Endodermal cell (in vitro differentiated cells): ENCODE data around the gene PRKD2. TPM values are rescaled to one million over a fixed set of nuclear protein-coding genes. Genes with fewer than 3 reads are reported as not detected.

Experiments used
- DNase-seq: peaks from one replicate; pipeline ENCODE4 v3.0.0-alpha.2; 2017
- H3K27ac ChIP-seq: 2 replicates; pipeline ENCODE4 v1.5.1; 2013; ENCODE audit warnings: mild to moderate bottlenecking, low read depth, low read length, moderate library complexity
- H3K27me3 ChIP-seq: 2 replicates; pipeline ENCODE4 v1.6.1; 2013; ENCODE audit warnings: mild to moderate bottlenecking, low read length, moderate library complexity; ENCODE audit not compliant: insufficient read depth, control insufficient read depth, poor library complexity, severe bottlenecking
- H3K36me3 ChIP-seq: 2 replicates; pipeline ENCODE4 v1.7.0; 2013; ENCODE audit warnings: mild to moderate bottlenecking, low read length, moderate library complexity; ENCODE audit not compliant: control insufficient read depth, insufficient read depth
- H3K4me1 ChIP-seq: one replicate; pipeline ENCODE4 v1.7.0; 2013; ENCODE audit warnings: low read length; ENCODE audit not compliant: control insufficient read depth, insufficient read depth
- H3K4me3 ChIP-seq: 2 replicates; pipeline ENCODE4 v1.5.1; 2013; ENCODE audit warnings: mild to moderate bottlenecking, low read length, moderate library complexity
- H3K9ac ChIP-seq: 2 replicates; pipeline ENCODE4 v1.6.1; 2013; ENCODE audit warnings: mild to moderate bottlenecking, low read length, moderate library complexity; ENCODE audit not compliant: poor library complexity, severe bottlenecking; ENCODE audit errors: extremely low read depth
- H3K9me3 ChIP-seq: 2 replicates; pipeline ENCODE4 v1.6.1; 2013; ENCODE audit warnings: mild to moderate bottlenecking, low read length, moderate library complexity; ENCODE audit not compliant: control insufficient read depth
- H3K27ac Mint-ChIP-seq: 2 replicates; pipeline ENCODE4 v1.8.0; 2020; ENCODE audit warnings: mixed read lengths
- H3K27me3 Mint-ChIP-seq: 2 replicates; pipeline ENCODE4 v1.8.0; 2021; ENCODE audit warnings: mild to moderate bottlenecking, mixed read lengths; ENCODE audit not compliant: insufficient read depth
- H3K36me3 Mint-ChIP-seq: 2 replicates; pipeline ENCODE4 v1.8.0; 2020; ENCODE audit warnings: low read depth, mixed read lengths
- H3K4me1 Mint-ChIP-seq: 2 replicates; pipeline ENCODE4 v1.8.0; 2020; ENCODE audit warnings: mixed read lengths
- H3K4me3 Mint-ChIP-seq: 2 replicates; pipeline ENCODE4 v1.8.0; 2020; ENCODE audit warnings: mild to moderate bottlenecking, moderate library complexity, mixed read lengths
- H3K9me3 Mint-ChIP-seq: 2 replicates; pipeline ENCODE4 v1.8.0; 2020; ENCODE audit warnings: mild to moderate bottlenecking, mixed read lengths
- WGBS, 2 experiments: methylation state at CpG; one replicate each; pipeline versions ENCODE4 v1.1.5 to v1.1.7; 2013; ENCODE audit warnings: missing lambda C conversion rate in 2 of 2, mixed read lengths in 1 of 2; ENCODE audit not compliant: insufficient coverage in 1 of 2, insufficient read length in 1 of 2; 5-methylcytosine and 5-hydroxymethylcytosine counted together
- total RNA-seq, 2 donors: library from RNA; stranded (reverse); fragmentation: NEBNext Ultra II Directional in 1 of 2; extraction: Animal tissue kit (Norgen Biotek cat#: 25700) in 1 of 2; gene quantifications; 2 replicates in 1 of 2; 3 replicates in 1 of 2; pipeline ENCODE4 v1.2.1, GENCODE V29; 2021
- TF ChIP-seq, protein P1 (sequence below): fragments of 200-600 bp; sonication (generic); conservative IDR thresholded peaks from 2 replicates; pipeline ENCODE4 v1.5.0; 2021; ENCODE audit warnings: antibody characterized with exemption, mild to moderate bottlenecking

The PRKD2 gene
- total RNA-seq, 2 donors from 2014 or later = 80.5 to 90.8 TPM

DNA sequence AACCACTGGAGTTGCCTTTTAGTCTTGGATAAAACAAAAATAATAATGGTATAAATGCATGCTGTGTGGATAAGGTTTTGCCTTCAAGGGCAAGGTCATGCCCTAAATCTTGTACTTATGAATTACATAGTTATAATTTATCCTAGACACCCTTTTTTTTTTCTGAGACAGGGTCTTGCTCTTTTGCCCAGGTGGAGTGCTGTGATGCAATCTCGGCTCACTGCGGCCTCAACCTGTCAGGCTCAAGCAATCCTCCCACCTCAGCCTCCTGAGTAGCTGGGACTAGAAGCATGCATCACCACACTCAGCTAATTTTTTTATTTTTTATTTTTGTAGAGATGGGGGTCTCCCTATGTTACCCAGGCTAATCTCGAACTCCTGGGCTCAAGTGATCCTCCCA lies 48.3 kb downstream of the PRKD2 start:
- H3K4me3 ChIP-seq = no peak overlapping the region
- H3K9ac ChIP-seq = no peak overlapping the region
- H3K4me1 Mint-ChIP-seq = no peaks in the 10 kb centered on the region
- H3K27me3 ChIP-seq = no peaks in the 10 kb centered on the region
- peaks cover 2% of the 10 kb centered on the region for H3K9me3 Mint-ChIP-seq
- H3K27me3 Mint-ChIP-seq = peaks cover 9% of the 10 kb centered on the region
- TF ChIP-seq, protein P1, sequence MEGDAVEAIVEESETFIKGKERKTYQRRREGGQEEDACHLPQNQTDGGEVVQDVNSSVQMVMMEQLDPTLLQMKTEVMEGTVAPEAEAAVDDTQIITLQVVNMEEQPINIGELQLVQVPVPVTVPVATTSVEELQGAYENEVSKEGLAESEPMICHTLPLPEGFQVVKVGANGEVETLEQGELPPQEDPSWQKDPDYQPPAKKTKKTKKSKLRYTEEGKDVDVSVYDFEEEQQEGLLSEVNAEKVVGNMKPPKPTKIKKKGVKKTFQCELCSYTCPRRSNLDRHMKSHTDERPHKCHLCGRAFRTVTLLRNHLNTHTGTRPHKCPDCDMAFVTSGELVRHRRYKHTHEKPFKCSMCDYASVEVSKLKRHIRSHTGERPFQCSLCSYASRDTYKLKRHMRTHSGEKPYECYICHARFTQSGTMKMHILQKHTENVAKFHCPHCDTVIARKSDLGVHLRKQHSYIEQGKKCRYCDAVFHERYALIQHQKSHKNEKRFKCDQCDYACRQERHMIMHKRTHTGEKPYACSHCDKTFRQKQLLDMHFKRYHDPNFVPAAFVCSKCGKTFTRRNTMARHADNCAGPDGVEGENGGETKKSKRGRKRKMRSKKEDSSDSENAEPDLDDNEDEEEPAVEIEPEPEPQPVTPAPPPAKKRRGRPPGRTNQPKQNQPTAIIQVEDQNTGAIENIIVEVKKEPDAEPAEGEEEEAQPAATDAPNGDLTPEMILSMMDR = no peak
- 90 to 95% methylated on average over 3 of the region's 3 CpGs for WGBS, 2 experiments
- H3K36me3 ChIP-seq = peaks cover 13% of the 10 kb centered on the region
- H3K4me1 ChIP-seq = no peaks in the 10 kb centered on the region
- no peak for DNase-seq
- no peak overlapping the region for H3K27ac ChIP-seq
- no peak overlapping the region for H3K4me3 Mint-ChIP-seq
- H3K9me3 ChIP-seq = no peaks in the 10 kb centered on the region
- no peak overlapping the region for H3K27ac Mint-ChIP-seq
- peaks cover 14% of the 10 kb centered on the region for H3K36me3 Mint-ChIP-seq

DNA sequence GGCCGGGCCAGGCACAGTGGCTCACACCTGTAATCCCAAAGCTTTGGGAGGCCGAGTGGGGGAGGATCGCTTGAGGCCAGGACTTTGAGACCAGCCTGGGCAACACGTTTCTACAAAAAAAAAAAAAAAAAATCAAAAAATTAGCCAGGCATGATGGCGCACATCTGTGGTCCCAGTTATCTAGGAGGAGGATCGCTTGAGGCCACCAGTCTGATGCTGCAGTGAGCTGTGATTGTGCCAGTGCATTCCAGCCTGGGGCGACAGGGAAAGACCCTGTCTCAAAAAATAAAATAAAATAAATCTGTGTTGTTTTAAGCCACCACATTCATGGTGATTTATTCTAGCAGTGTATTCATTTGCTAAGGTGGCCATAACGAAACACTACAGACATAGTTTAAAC lies 51.8 kb downstream of the PRKD2 start:
- Histone ChIP-seq H3K27me3 (peaks cover 9% of the 10 kb centered on the region), H3K9ac (no peak overlapping the region), H3K4me1 (no peaks in the 10 kb centered on the region), H3K4me3 (no peak overlapping the region), H3K27ac (no peak overlapping the region), H3K9me3 (no peaks in the 10 kb centered on the region), H3K36me3 (no peaks in the 10 kb centered on the region)
- 87 to 92% methylated on average over 5 to 8 of the region's 8 CpGs for WGBS, 2 experiments
- H3K36me3 Mint-ChIP-seq = no peaks in the 10 kb centered on the region
- H3K27ac Mint-ChIP-seq = no peak overlapping the region
- peaks cover 5% of the 10 kb centered on the region for H3K4me1 Mint-ChIP-seq
- no peaks in the 10 kb centered on the region for H3K9me3 Mint-ChIP-seq
- peaks cover 24% of the 10 kb centered on the region for H3K27me3 Mint-ChIP-seq
- no peak overlapping the region for H3K4me3 Mint-ChIP-seq
- DNase-seq = no peak
- TF ChIP-seq, protein P1 = no peak

DNA sequence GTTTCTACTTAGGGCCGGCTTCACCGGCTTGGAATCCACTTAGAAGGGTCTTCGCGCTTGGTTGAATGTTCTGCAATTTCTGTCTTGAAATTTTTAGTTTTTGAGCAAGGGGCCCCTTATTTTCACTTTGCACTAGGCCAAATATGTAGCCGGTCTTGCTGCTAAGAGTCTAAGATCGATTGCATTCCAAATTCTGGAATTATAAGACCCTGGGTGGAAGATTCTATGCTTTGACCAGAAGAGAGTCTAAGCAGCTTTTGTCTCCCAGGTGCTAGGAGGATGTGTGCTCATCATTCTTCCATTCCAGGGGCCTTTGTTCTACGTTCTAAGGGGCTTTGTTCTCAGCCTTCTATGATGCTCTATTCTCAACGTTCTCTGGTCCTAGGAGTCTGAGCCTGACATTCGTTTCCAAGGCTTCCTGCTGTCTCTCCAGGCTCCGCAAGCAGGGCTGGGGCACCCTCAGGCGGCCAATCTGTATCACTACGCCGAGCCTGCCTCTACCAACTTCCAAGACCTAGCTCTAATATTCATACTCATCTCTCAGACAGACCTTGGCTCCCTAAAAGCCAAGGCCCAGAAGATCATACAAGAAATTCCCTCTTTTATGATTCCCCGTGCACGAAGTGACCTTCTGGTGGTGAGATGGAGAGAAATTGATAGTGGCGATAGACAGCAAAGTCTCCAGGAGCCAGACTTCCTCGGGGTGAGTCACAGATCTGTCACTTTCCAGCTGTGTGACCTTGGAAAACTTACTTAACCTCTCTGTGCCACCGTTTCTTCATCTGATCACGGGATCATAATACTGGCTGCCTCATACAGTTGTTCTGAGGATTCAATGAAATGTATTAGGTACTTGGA lies 55.0 kb downstream of the PRKD2 start:
- Histone ChIP-seq H3K27ac (peak overlapping the region; percentile 93), H3K27me3 (peaks cover 28% of the 10 kb centered on the region), H3K4me1 (no peaks in the 10 kb centered on the region), H3K9ac (no peak overlapping the region), H3K36me3 (no peaks in the 10 kb centered on the region), H3K9me3 (no peaks in the 10 kb centered on the region), H3K4me3 (peak overlapping the region; percentile 77)
- no peaks in the 10 kb centered on the region for H3K9me3 Mint-ChIP-seq
- peak; percentile 93 for DNase-seq
- H3K27ac Mint-ChIP-seq = peak overlapping the region; percentile 88
- H3K4me3 Mint-ChIP-seq = peak overlapping the region; percentile 39
- H3K36me3 Mint-ChIP-seq = no peaks in the 10 kb centered on the region
- 12 to 18% methylated on average over 14 to 19 of the region's 19 CpGs for WGBS, 2 experiments
- peaks cover 12% of the 10 kb centered on the region for H3K4me1 Mint-ChIP-seq
- H3K27me3 Mint-ChIP-seq = peaks cover 50% of the 10 kb centered on the region
- TF ChIP-seq, protein P1 = peak; percentile 93
